Measurements from ENCODE around the gene RBM20.

The RBM20 gene

DNA sequence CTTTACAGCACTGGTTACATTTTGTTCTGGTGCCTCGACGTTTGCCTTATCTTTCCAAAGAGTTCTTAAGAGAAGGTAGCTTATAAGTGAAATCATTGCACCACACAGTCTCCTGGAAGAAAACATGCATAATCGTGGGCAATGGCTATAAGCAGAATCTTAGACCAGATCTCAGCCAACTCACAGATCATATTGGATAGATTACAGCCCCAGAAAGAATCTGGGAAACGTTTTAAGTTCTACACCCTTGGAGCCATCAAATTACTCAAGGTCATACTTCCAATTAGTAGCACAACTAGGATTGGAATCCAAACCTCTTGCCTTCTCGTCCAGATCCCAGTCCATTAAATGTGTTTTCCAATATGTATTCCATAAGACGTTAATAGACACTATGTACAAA is 218.8 kb downstream of the RBM20 start:
- Histone ChIP-seq H3K27ac (peak overlapping the region; percentile 99), H3K27me3 (no peaks in the 10 kb centered on the region), H3K9me3 (no peaks in the 10 kb centered on the region), H3K36me3 (no peaks in the 10 kb centered on the region), H3K4me1 (ENCODE audit: control insufficient read depth in 1 of 2, insufficient read depth in 1 of 2, low read depth in 1 of 2, low read length in 1 of 2) (peaks cover 96 to 100% of the 10 kb centered on the region in 2 experiments), H3K4me3 (ENCODE audit: low read depth in 1 of 2, low read length in 1 of 2) (peak overlapping the region; percentile 10 to 25)
- TF ChIP-seq, protein P1, sequence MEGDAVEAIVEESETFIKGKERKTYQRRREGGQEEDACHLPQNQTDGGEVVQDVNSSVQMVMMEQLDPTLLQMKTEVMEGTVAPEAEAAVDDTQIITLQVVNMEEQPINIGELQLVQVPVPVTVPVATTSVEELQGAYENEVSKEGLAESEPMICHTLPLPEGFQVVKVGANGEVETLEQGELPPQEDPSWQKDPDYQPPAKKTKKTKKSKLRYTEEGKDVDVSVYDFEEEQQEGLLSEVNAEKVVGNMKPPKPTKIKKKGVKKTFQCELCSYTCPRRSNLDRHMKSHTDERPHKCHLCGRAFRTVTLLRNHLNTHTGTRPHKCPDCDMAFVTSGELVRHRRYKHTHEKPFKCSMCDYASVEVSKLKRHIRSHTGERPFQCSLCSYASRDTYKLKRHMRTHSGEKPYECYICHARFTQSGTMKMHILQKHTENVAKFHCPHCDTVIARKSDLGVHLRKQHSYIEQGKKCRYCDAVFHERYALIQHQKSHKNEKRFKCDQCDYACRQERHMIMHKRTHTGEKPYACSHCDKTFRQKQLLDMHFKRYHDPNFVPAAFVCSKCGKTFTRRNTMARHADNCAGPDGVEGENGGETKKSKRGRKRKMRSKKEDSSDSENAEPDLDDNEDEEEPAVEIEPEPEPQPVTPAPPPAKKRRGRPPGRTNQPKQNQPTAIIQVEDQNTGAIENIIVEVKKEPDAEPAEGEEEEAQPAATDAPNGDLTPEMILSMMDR (IDR thresholded peaks at IDR 0.05) = no peak

DNA sequence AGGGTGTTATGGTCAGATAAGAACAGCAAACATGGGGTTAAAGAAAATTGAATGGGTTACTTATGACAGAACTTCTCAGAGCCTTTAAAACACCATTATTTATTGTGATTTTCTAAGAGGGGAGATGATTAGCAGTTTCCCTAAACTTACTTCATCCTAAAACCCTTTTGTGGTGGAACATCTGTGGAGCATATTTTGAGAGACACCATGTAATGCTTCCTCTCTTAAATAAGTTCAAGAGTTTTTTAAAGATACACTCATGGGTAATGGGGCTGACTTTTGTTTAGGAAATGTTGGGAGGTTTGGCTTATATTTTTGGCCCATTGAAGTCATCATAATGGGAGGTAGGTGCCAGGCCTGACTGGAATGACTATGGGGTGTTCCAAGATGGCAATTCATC is 219.2 kb downstream of the RBM20 start:
- Histone ChIP-seq H3K36me3 (no peaks in the 10 kb centered on the region), H3K9me3 (no peaks in the 10 kb centered on the region), H3K4me3 (ENCODE audit: low read depth in 1 of 2, low read length in 1 of 2) (no peak overlapping the region), H3K27ac (peak overlapping the region; percentile 99), H3K27me3 (no peaks in the 10 kb centered on the region), H3K4me1 (ENCODE audit: control insufficient read depth in 1 of 2, insufficient read depth in 1 of 2, low read depth in 1 of 2, low read length in 1 of 2) (peaks cover 96 to 100% of the 10 kb centered on the region in 2 experiments)
- TF ChIP-seq, protein P1 (IDR thresholded peaks at IDR 0.05) = no peak

DNA sequence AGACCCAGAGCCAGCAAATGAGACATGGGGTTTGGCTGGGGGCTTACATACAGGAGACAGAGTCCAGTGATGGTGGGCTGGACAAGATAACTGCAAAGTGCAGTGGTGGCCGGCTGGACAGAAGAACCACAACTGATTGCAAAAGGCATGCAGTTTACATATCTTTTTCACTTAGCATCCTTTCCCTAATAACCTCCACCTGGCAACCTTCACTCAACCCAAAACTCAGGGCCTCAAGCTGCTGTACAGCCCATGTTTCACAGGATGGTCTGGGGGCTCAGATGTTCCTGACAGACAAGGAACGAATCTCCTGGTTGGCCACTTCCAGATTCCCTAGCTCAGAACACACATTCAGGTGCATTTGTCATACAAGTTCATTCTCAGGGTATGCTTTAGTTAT is 219.8 kb downstream of the RBM20 start:
- Histone ChIP-seq H3K4me3 (ENCODE audit: low read depth in 1 of 2, low read length in 1 of 2) (peak overlapping the region; percentile 3 to 48), H3K9me3 (no peaks in the 10 kb centered on the region), H3K27ac (peak overlapping the region; percentile 99), H3K27me3 (no peaks in the 10 kb centered on the region), H3K4me1 (ENCODE audit: control insufficient read depth in 1 of 2, insufficient read depth in 1 of 2, low read depth in 1 of 2, low read length in 1 of 2) (peaks cover 97 to 100% of the 10 kb centered on the region in 2 experiments), H3K36me3 (no peaks in the 10 kb centered on the region)
- TF ChIP-seq, protein P1 (IDR thresholded peaks at IDR 0.05) = no peak

DNA sequence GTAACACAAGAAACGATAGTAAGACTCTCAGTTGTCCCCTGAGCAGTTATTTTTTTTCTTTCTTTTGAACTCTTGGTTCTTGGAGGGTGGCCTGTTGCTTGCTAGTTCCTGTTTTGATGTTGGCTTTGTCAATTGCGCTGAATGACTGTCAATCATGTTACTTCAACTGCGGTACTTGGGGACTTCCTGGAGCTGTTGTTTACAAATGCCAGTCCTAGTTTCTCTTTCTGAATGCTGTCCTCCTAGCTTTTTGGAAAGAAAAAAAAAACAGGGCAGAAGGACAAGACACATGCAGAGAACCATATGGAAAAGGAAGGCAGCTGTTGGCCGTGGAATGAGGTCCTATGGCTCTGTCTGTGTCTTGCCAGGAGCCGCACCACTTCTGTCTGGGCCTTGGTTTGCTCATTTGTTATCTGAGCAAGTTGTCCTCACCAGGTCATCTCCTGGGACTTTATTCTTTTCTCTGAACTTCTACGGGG is 220.6 kb downstream of the RBM20 start:
- Histone ChIP-seq H3K4me3 (ENCODE audit: low read depth in 1 of 2, low read length in 1 of 2) (peak overlapping the region; percentile 46 to 48), H3K27ac (peak overlapping the region; percentile 99), H3K9me3 (no peaks in the 10 kb centered on the region), H3K27me3 (no peaks in the 10 kb centered on the region), H3K36me3 (no peaks in the 10 kb centered on the region), H3K4me1 (ENCODE audit: control insufficient read depth in 1 of 2, insufficient read depth in 1 of 2, low read depth in 1 of 2, low read length in 1 of 2) (peaks cover 94 to 100% of the 10 kb centered on the region in 2 experiments)
- TF ChIP-seq, protein P1 (IDR thresholded peaks at IDR 0.05) = no peak

DNA sequence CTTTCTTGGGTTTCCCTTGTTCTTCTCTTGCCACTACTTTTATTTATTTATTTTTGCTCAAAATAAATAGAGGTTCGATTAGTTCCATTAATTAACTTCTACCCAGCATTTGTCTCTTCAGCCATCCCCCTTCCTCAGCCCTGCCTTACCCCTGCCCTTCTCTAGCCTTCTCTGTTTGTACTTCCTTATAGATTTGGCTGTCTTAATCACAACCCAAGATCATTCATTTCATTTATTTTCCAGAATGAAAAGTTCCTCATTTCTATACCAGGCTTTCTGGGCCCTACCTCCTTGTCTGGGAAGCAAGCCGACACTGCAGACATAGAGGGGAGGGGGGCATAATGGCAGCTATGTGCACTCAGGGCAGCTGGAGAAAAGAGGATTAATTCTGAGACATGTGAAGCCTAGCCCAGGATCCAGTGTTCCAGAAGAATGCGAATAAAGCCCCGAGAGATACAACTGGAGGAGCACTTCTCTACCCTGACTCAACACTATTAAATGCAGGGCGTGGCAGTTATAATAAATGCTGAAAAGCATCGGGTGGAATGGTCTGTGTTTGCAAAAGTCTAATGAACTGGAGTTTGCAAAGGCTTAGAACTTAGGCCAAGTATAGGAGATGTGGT is 221.2 kb downstream of the RBM20 start:
- Histone ChIP-seq H3K27ac (peak overlapping the region; percentile 99), H3K4me1 (ENCODE audit: control insufficient read depth in 1 of 2, insufficient read depth in 1 of 2, low read depth in 1 of 2, low read length in 1 of 2) (peaks cover 88 to 94% of the 10 kb centered on the region in 2 experiments), H3K27me3 (no peaks in the 10 kb centered on the region), H3K4me3 (ENCODE audit: low read depth in 1 of 2, low read length in 1 of 2) (peak overlapping the region; percentile 46 to 48), H3K36me3 (no peaks in the 10 kb centered on the region), H3K9me3 (no peaks in the 10 kb centered on the region)
- TF ChIP-seq, protein P1 (IDR thresholded peaks at IDR 0.05) = no peak
